Activated CD8-positive, alpha-beta memory T cell treated with anti-CD3 and anti-CD28 coated beads for 48 hours (primary cell): ENCODE measurements around the gene TMA7.
"Not testable (repeated sequence)": the region's sequence is repeated elsewhere in the genome, so short reads cannot be mapped to it uniquely, and the experiment has no call there.

Source experiments
- DNase-seq, 3 experiments: peaks; one replicate each; pipeline ENCODE4 v3.0.0-alpha.2; 2020; ENCODE audit warnings: low read depth in 2 of 3, low spot score in 2 of 3

Gene TMA7

GRCh38 chr3:48435774-48436476, 4.1 kb upstream of the TMA7 start:
- peak; percentile 57 to 69 (median 68) for DNase-seq

GRCh38 chr3:48436477-48436787, 3.6 kb upstream of the TMA7 start:
- no peak for DNase-seq

GRCh38 chr3:48436855-48437254, 3.2 kb upstream of the TMA7 start:
- DNase-seq: no peak

- no peak for DNase-seq
Observed at GRCh38 chr3:48437812-48438211, 2.2 kb upstream of the TMA7 start.

- DNase-seq: no peak
Observed at GRCh38 chr3:48440590-48440958, 517 bp downstream of the TMA7 start.

GRCh38 chr3:48441940-48442339, 1.9 kb downstream of the TMA7 start:
- no peak for DNase-seq

- DNase-seq: no peak
Observed at GRCh38 chr3:48445277-48445882, 5.3 kb downstream of the TMA7 start.

GRCh38 chr3:48446043-48446424, 6.0 kb downstream of the TMA7 start:
- DNase-seq: no peak

GRCh38 chr3:48446425-48447193, 6.6 kb downstream of the TMA7 start, which contains the start of gene ATRIP:
TSS of gene ATRIP (plus strand) at chr3:48446737. CDS start at chr3:48446846, 109 bp downstream.
- DNase-seq: peak; percentile 77 to 89 (median 81)

GRCh38 chr3:48451270-48451669, 11.2 kb downstream of the TMA7 start:
- DNase-seq: no peak

GRCh38 chr3:48456456-48456855, 16.4 kb downstream of the TMA7 start:
- DNase-seq: no peak

- no peak for DNase-seq
Observed at GRCh38 chr3:48459331-48459730, 19.3 kb downstream of the TMA7 start.

GRCh38 chr3:48459773-48460516, 19.9 kb downstream of the TMA7 start:
- DNase-seq: no peak

GRCh38 chr3:48460517-48460902, 20.5 kb downstream of the TMA7 start:
- DNase-seq: no peak

- DNase-seq: not testable (repeated sequence)
Observed at GRCh38 chr3:48461767-48462166, 21.7 kb downstream of the TMA7 start.

- DNase-seq: no peak
Observed at GRCh38 chr3:48463703-48464102, 23.6 kb downstream of the TMA7 start.

GRCh38 chr3:48464713-48465221, 24.7 kb downstream of the TMA7 start:
- DNase-seq: no peak

GRCh38 chr3:48465237-48465530, 25.1 kb downstream of the TMA7 start:
- DNase-seq: no peak

GRCh38 chr3:48465531-48466378, 25.7 kb downstream of the TMA7 start:
- peak; percentile 52 to 70 (median 65) for DNase-seq

GRCh38 chr3:48466386-48467109, 26.5 kb downstream of the TMA7 start:
- no peak for DNase-seq
